Measurements from ENCODE around the gene AMPH. TPM values are rescaled to one million over a fixed set of nuclear protein-coding genes. Genes with fewer than 3 reads are reported as not detected.

Gene AMPH
- total RNA-seq, 1 experiment from 2014 or later: not detected

- ATAC-seq (no peak), DNase-seq (no peak)
- peaks cover 29% of the 10 kb centered on the region for H3K27me3 ChIP-seq (ENCODE audit: low read length)
- H3F3A ChIP-seq (ENCODE audit: low read length, unreplicated experiment): no peaks in the 10 kb centered on the region
- no peaks in the 10 kb centered on the region for H3K36me3 ChIP-seq (ENCODE audit: low read depth, low read length)
- no peak overlapping the region for H3K4me2 ChIP-seq (ENCODE audit: low read length)
- H3K27ac ChIP-seq (ENCODE audit: low read length): no peak overlapping the region
- no peak overlapping the region for H2AFZ ChIP-seq (ENCODE audit: low read length)
- H3K9me3 ChIP-seq (ENCODE audit: low read length): no peaks in the 10 kb centered on the region
- no peaks in the 10 kb centered on the region for H4K20me1 ChIP-seq (ENCODE audit: low read length)
- BruUV-seq (replicated peaks): no TSS peak
- no peak for TF ChIP-seq EZH2 (IDR thresholded peaks at IDR 0.05; ENCODE audit: low read length, unreplicated experiment)
- no peak overlapping the region for H3K4me3 ChIP-seq (ENCODE audit: low read length)
- CTCF ChIA-PET: no interaction called here
- intact Hi-C loops (cut with micrococcal nuclease): no loop called here
- no peak overlapping the region for H3K9ac ChIP-seq (ENCODE audit: low read length)
- H3K79me2 ChIP-seq (ENCODE audit: low read length): no peaks in the 10 kb centered on the region
- H3K9me2 ChIP-seq (replicated peaks; ENCODE audit: low read length): no peaks in the 10 kb centered on the region
- POLR2A ChIA-PET (ENCODE audit: unreplicated experiment): no interaction called here
- H3K4me1 ChIP-seq (ENCODE audit: insufficient read depth, low read length): 0 out of 2 replicates have a peak, but pooled peaks cover 4% of the 10 kb centered on the region
Measured at GRCh38 chr7:38669965-38670520, 38.9 kb upstream of the AMPH start.

- H3K27ac ChIP-seq (ENCODE audit: low read length): no peak overlapping the region
- BruUV-seq (replicated peaks): no TSS peak
- H3K4me2 ChIP-seq (ENCODE audit: low read length): no peak overlapping the region
- H4K20me1 ChIP-seq (ENCODE audit: low read length): no peaks in the 10 kb centered on the region
- no peak overlapping the region for H3K9ac ChIP-seq (ENCODE audit: low read length)
- DNase-seq (no peak), ATAC-seq (no peak)
- no peaks in the 10 kb centered on the region for H3K79me2 ChIP-seq (ENCODE audit: low read length)
- ChIA-PET CTCF (no interaction called here), POLR2A (ENCODE audit: unreplicated experiment) (no interaction called here)
- H3K4me3 ChIP-seq (ENCODE audit: low read length): no peak overlapping the region
- intact Hi-C loops (cut with micrococcal nuclease): no loop called here
- no peaks in the 10 kb centered on the region for H3F3A ChIP-seq (ENCODE audit: low read length, unreplicated experiment)
- no peaks in the 10 kb centered on the region for H3K9me3 ChIP-seq (ENCODE audit: low read length)
- H2AFZ ChIP-seq (ENCODE audit: low read length): no peak overlapping the region
- H3K9me2 ChIP-seq (replicated peaks; ENCODE audit: low read length): no peaks in the 10 kb centered on the region
- peaks cover 41% of the 10 kb centered on the region for H3K27me3 ChIP-seq (ENCODE audit: low read length)
- TF ChIP-seq EZH2 (IDR thresholded peaks at IDR 0.05; ENCODE audit: low read length, unreplicated experiment) (no peak), EZH2phosphoT487 (IDR thresholded peaks at IDR 0.05; ENCODE audit: borderline replicate concordance, low read length) (no peak), CTCF (conservative IDR thresholded peaks at IDR 0.05; ENCODE audit: low read depth, low read length) (no peak)
- H3K36me3 ChIP-seq (ENCODE audit: low read depth, low read length): no peaks in the 10 kb centered on the region
- H3K4me1 ChIP-seq (ENCODE audit: insufficient read depth, low read length): no peaks in the 10 kb centered on the region
Measured at GRCh38 chr7:38664972-38665371, 33.8 kb upstream of the AMPH start.

GRCh38 chr7:38660427-38661099 lies 29.4 kb upstream of the AMPH start:
- ATAC-seq (peak; percentile 68), DNase-seq (peak; percentile 53)
- Histone ChIP-seq H3K9ac (ENCODE audit: low read length) (no peak overlapping the region), H3K4me2 (ENCODE audit: low read length) (no peak overlapping the region), H4K20me1 (ENCODE audit: low read length) (no peaks in the 10 kb centered on the region), H3F3A (ENCODE audit: low read length, unreplicated experiment) (no peaks in the 10 kb centered on the region), H3K9me2 (replicated peaks; ENCODE audit: low read length) (no peaks in the 10 kb centered on the region), H2AFZ (ENCODE audit: low read length) (no peak overlapping the region), H3K27ac (ENCODE audit: low read length) (no peak overlapping the region), H3K36me3 (ENCODE audit: low read depth, low read length) (no peaks in the 10 kb centered on the region), H3K9me3 (ENCODE audit: low read length) (no peaks in the 10 kb centered on the region), H3K27me3 (ENCODE audit: low read length) (peaks cover 30% of the 10 kb centered on the region; the same call in 1 of the 2 replicates), H3K79me2 (ENCODE audit: low read length) (no peaks in the 10 kb centered on the region), H3K4me3 (ENCODE audit: low read length) (no peak overlapping the region), H3K4me1 (ENCODE audit: insufficient read depth, low read length) (no peaks in the 10 kb centered on the region)
- no TSS peak for BruUV-seq (replicated peaks)
- ChIA-PET POLR2A (ENCODE audit: unreplicated experiment) (no interaction called here), CTCF (no interaction called here)
- intact Hi-C loops (cut with micrococcal nuclease): loop anchor here (1.0 kb wide), 1 partner anchor 208 kb away; no protein-coding TSS in a partner anchor
- peak; percentile 73 for TF ChIP-seq CTCF (conservative IDR thresholded peaks at IDR 0.05; ENCODE audit: low read depth, low read length)
- TF ChIP-seq EZH2 (IDR thresholded peaks at IDR 0.05; ENCODE audit: low read length, unreplicated experiment): no peak
